Measurements from ENCODE around the gene PRSS1.
"Not testable (repeated sequence)": the region's sequence is repeated elsewhere in the genome, so short reads cannot be mapped to it uniquely, and the experiment has no call there.

PRSS1 gene

GRCh38 chr7:142749218-142749993 is at the start of gene PRSS1:
Gene PRSS1, plus strand, starts transcription at chr7:142749472. Its CDS starts 13 bp downstream, at chr7:142749485.
- DNase-seq: no peak

- not testable (repeated sequence) for DNase-seq
Observed at GRCh38 chr7:142700935-142701334, 48.3 kb upstream of the PRSS1 start.

GRCh38 chr7:142703655-142704305 is 45.5 kb upstream of the PRSS1 start:
- no peak for DNase-seq

GRCh38 chr7:142708726-142709125 is 40.5 kb upstream of the PRSS1 start:
- not testable (repeated sequence) for DNase-seq

GRCh38 chr7:142709921-142710320 is 39.4 kb upstream of the PRSS1 start:
- no peak for DNase-seq

- no peak for DNase-seq
Observed at GRCh38 chr7:142711196-142711595, 38.1 kb upstream of the PRSS1 start.

GRCh38 chr7:142711746-142712616 is 37.3 kb upstream of the PRSS1 start:
- peak; percentile 55 for DNase-seq

- DNase-seq: no peak
Observed at GRCh38 chr7:142712617-142712957, 36.7 kb upstream of the PRSS1 start.

GRCh38 chr7:142714375-142714774 is 34.9 kb upstream of the PRSS1 start:
- peak; percentile 65 for DNase-seq

- no peak for DNase-seq
Observed at GRCh38 chr7:142716596-142716995, 32.7 kb upstream of the PRSS1 start.

GRCh38 chr7:142717453-142717852 is 31.8 kb upstream of the PRSS1 start:
- DNase-seq: peak; percentile 50

- no peak for DNase-seq
Observed at GRCh38 chr7:142718313-142718712, 31.0 kb upstream of the PRSS1 start.

GRCh38 chr7:142720172-142720773 is 29.0 kb upstream of the PRSS1 start:
- DNase-seq: no peak

GRCh38 chr7:142720986-142721385 is 28.3 kb upstream of the PRSS1 start:
- DNase-seq: no peak

GRCh38 chr7:142722248-142722794 is 27.0 kb upstream of the PRSS1 start:
- no peak for DNase-seq

- no peak for DNase-seq
Observed at GRCh38 chr7:142733271-142733670, 16.0 kb upstream of the PRSS1 start.

GRCh38 chr7:142739923-142740492 is 9.3 kb upstream of the PRSS1 start:
- peak; percentile 16 for DNase-seq

- no peak for DNase-seq
Observed at GRCh38 chr7:142740786-142741185, 8.5 kb upstream of the PRSS1 start.

- DNase-seq: not testable (repeated sequence)
Observed at GRCh38 chr7:142741932-142742331, 7.3 kb upstream of the PRSS1 start.

- DNase-seq: no peak
Observed at GRCh38 chr7:142745091-142745635, 4.1 kb upstream of the PRSS1 start.

- no peak for DNase-seq
Observed at GRCh38 chr7:142745745-142746144, 3.5 kb upstream of the PRSS1 start.

- no peak for DNase-seq
Observed at GRCh38 chr7:142746264-142746663, 3.0 kb upstream of the PRSS1 start.
